WTC11 (cell line): ENCODE measurements around the gene GRIN3B. TPM values are rescaled to one million over a fixed set of nuclear protein-coding genes. Genes with fewer than 3 reads are reported as not detected.
A peak's percentile ranks its signal among the peaks of the same experiment; 100 is the strongest.

ENCODE experiments used
- ATAC-seq: fragments of 200-7000 bp; cut with Tn5 transposase; 2 replicates; pipeline ENCODE4 v1.10.0; 2021; ENCODE audit warnings: mild to moderate bottlenecking, moderate library complexity
- CTCF ChIA-PET: fragments of 300-600 bp; sonication (Branson Sonifier 250); formaldehyde crosslinking; loops from one replicate; lab custom pipeline; 2021; ENCODE audit warnings: antibody characterized with exemption; lab: Charles Lee
- POLR2A ChIA-PET: fragments of 350-600 bp; sonication (Branson Sonifier 250); formaldehyde crosslinking; loops from one replicate; lab custom pipeline; 2021; ENCODE audit warnings: antibody characterized with exemption; lab: Charles Lee
- DNase-seq: peaks from one replicate; pipeline ENCODE4 v3.0.0; 2021; ENCODE audit warnings: low spot score
- H3K27ac Mint-ChIP-seq: 2 replicates; pipeline ENCODE4 v1.8.0; 2021; ENCODE audit warnings: mixed read lengths
- H3K27me3 Mint-ChIP-seq: 2 replicates; pipeline ENCODE4 v1.8.0; 2021; ENCODE audit warnings: low read depth, mild to moderate bottlenecking, moderate library complexity, mixed read lengths
- H3K36me3 Mint-ChIP-seq: 2 replicates; pipeline ENCODE4 v1.8.0; 2021; ENCODE audit warnings: mixed read lengths
- H3K4me1 Mint-ChIP-seq: 2 replicates; pipeline ENCODE4 v1.8.0; 2022; ENCODE audit warnings: mixed read lengths
- H3K4me3 Mint-ChIP-seq: 2 replicates; pipeline ENCODE4 v1.8.0; 2021; ENCODE audit warnings: mild to moderate bottlenecking, moderate library complexity, mixed read lengths
- H3K9me3 Mint-ChIP-seq: 2 replicates; pipeline ENCODE4 v1.8.0; 2021; ENCODE audit warnings: mixed read lengths
- CREM ChIP-seq: sonication (generic); formaldehyde crosslinking; IDR thresholded peaks from 2 replicates; pipeline ENCODE4 v1.8.1; 2022; ENCODE audit warnings: mild to moderate bottlenecking, missing genetic modification reagents, moderate library complexity
- ELF4 ChIP-seq: sonication (generic); formaldehyde crosslinking; IDR thresholded peaks from 2 replicates; pipeline ENCODE4 v1.8.1; 2022; ENCODE audit warnings: low read depth, mild to moderate bottlenecking, moderate library complexity, missing genetic modification reagents
- FOXK1 ChIP-seq: sonication (generic); formaldehyde crosslinking; IDR thresholded peaks from 2 replicates; pipeline ENCODE4 v1.8.0; 2022; ENCODE audit warnings: mild to moderate bottlenecking, moderate library complexity, missing genetic modification reagents
- GRHL2 ChIP-seq: fragments of 250-450 bp; sonication (Bioruptor Pico); IDR thresholded peaks from 2 replicates; pipeline ENCODE4 v1.8.0; 2022; ENCODE audit warnings: mild to moderate bottlenecking, moderate library complexity; ENCODE audit not compliant: insufficient replicate concordance, severe bottlenecking
- KAT7 ChIP-seq: sonication (generic); formaldehyde crosslinking; IDR thresholded peaks from 2 replicates; pipeline ENCODE4 v1.8.1; 2023; ENCODE audit warnings: missing genetic modification reagents, mild to moderate bottlenecking, borderline replicate concordance
- MYBL2 ChIP-seq: sonication (generic); formaldehyde crosslinking; IDR thresholded peaks from 2 replicates; pipeline ENCODE4 v1.8.1; 2023; ENCODE audit warnings: mild to moderate bottlenecking, moderate library complexity, missing genetic modification reagents
- NFATC4 ChIP-seq: fragments of 250-450 bp; sonication (Bioruptor Pico); IDR thresholded peaks from 2 replicates; pipeline ENCODE4 v1.9.0; 2021; ENCODE audit warnings: mild to moderate bottlenecking
- NFYB ChIP-seq: sonication (generic); formaldehyde crosslinking; conservative IDR thresholded peaks from 2 replicates; pipeline ENCODE4 v1.8.0; 2022; ENCODE audit warnings: low read depth, missing genetic modification reagents
- NR2C2 ChIP-seq: sonication (generic); formaldehyde crosslinking; IDR thresholded peaks from 2 replicates; pipeline ENCODE4 v1.8.0; 2022; ENCODE audit warnings: mild to moderate bottlenecking, missing genetic modification reagents
- SOX15 ChIP-seq: fragments of 250-450 bp; sonication (Bioruptor Pico); IDR thresholded peaks from 2 replicates; pipeline ENCODE4 v1.9.0; 2021; ENCODE audit warnings: mild to moderate bottlenecking
- SP1 ChIP-seq: sonication (generic); formaldehyde crosslinking; conservative IDR thresholded peaks from 2 replicates; pipeline ENCODE4 v1.8.1; 2022; ENCODE audit warnings: missing genetic modification reagents
- ZNF232 ChIP-seq: sonication (generic); formaldehyde crosslinking; IDR thresholded peaks from 2 replicates; pipeline ENCODE4 v1.8.0; 2022; ENCODE audit warnings: mild to moderate bottlenecking, missing genetic modification reagents
- total RNA-seq: library from RNA; stranded (reverse); gene quantifications from 3 replicates; pipeline ENCODE4 v1.2.3, GENCODE V29; 2021
- TF ChIP-seq, protein P1 (sequence below): fragments of 250-450 bp; sonication (Bioruptor Pico); conservative IDR thresholded peaks from 2 replicates; pipeline ENCODE4 v1.9.0; 2021; ENCODE audit warnings: mild to moderate bottlenecking
- TF ChIP-seq, protein P2 (sequence below): sonication (generic); formaldehyde crosslinking; IDR thresholded peaks from 2 replicates; pipeline ENCODE4 v1.8.1; 2023; ENCODE audit warnings: mild to moderate bottlenecking, missing genetic modification reagents
- TF ChIP-seq, protein P3 (sequence below): sonication (generic); formaldehyde crosslinking; IDR thresholded peaks from 2 replicates; pipeline ENCODE4 v1.8.0; 2022; ENCODE audit warnings: mild to moderate bottlenecking, missing genetic modification reagents
- TF ChIP-seq, protein P4 (sequence below): sonication (generic); formaldehyde crosslinking; IDR thresholded peaks from 2 replicates; pipeline ENCODE4 v1.8.1; 2023; ENCODE audit warnings: mild to moderate bottlenecking, missing genetic modification reagents

Gene GRIN3B
- total RNA-seq, 1 experiment from 2014 or later, result 1.9 TPM

DNA sequence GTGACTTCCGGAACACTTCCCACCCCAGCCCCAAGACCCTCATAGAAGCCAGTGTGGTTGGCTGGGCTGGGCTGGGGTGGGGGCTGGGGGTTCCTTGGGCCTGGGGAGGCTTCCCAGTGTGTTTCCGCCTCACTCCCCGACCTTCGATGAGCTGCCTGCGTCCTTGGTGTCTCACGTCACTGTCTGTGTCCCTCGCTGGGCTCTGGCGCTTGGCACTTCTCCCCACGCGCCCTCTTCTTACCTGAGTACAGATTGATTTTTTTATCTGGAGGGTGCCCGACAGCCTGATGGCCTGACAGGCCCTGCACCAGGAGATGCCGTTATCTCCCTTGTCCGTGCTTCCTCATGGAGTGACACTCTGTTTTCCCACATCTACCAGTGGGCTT, 7.6 kb upstream of the GRIN3B start (continued):
- no peak for TF ChIP-seq ELF4 (CRISPR knock-in tag)
- TF ChIP-seq, protein P1, sequence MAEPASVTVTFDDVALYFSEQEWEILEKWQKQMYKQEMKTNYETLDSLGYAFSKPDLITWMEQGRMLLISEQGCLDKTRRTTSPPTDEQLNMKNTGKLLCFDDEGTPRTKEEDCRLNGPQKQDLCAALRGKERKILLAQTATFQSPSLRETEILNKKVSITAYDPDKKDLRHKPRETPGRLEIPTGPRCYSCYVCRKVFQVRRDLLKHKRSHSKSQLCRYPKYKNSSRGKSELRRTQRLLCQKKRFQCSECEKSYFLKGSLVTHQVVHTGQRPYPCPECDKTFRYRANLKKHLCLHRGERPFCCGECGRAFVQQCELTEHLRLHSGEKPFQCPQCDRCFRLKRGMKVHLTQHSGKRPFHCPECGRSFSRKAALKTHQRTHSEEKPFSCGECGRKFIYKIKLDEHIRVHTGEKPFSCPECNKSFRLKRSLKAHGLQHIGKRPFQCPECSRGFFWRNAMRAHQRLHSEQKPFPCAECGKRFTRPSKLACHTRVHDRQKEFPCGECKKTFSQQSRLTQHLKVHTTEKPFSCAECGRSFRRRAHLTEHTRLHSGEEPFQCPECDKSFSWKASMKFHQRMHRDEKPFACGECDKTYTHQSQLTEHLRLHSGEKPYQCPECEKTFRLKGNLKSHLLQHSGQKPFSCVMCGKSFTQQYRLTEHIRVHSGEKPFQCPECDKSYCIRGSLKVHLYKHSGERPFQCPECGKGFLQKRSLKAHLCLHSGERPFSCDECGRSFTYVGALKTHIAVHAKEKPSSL, result no peak
- TF ChIP-seq SOX15 (CRISPR knock-in tag), result no peak
- TF ChIP-seq, protein P2, sequence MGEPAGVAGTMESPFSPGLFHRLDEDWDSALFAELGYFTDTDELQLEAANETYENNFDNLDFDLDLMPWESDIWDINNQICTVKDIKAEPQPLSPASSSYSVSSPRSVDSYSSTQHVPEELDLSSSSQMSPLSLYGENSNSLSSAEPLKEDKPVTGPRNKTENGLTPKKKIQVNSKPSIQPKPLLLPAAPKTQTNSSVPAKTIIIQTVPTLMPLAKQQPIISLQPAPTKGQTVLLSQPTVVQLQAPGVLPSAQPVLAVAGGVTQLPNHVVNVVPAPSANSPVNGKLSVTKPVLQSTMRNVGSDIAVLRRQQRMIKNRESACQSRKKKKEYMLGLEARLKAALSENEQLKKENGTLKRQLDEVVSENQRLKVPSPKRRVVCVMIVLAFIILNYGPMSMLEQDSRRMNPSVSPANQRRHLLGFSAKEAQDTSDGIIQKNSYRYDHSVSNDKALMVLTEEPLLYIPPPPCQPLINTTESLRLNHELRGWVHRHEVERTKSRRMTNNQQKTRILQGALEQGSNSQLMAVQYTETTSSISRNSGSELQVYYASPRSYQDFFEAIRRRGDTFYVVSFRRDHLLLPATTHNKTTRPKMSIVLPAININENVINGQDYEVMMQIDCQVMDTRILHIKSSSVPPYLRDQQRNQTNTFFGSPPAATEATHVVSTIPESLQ (CRISPR knock-in tag), result no peak
- TF ChIP-seq, protein P3, sequence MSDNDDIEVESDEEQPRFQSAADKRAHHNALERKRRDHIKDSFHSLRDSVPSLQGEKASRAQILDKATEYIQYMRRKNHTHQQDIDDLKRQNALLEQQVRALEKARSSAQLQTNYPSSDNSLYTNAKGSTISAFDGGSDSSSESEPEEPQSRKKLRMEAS, result no peak
- TF ChIP-seq NR2C2 (CRISPR knock-in tag), result no peak
- TF ChIP-seq KAT7 (CRISPR knock-in tag), result no peak

DNA sequence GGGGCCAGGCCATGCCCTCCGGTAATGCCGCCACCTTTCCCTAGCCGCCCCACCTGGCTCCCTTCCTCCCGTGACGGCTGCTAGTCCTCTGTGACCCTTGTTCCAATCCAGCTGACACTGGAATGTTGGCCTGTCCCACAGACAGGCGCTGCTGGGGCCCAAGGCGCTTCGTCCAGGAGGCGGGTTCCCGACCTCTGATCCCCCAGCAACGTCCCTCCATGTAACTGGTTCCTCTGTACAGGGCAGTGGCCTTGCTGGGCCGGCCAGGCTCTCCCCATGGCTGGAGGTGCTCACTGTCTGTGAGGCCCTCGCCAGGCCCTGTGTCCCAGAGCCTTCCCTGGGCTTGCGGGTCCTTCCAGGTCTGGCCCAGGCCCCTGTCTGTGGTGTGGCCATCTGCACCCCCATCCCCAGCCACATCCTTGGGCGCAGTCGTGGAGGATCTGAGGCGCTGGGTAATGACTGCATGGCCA, 6.8 kb upstream of the GRIN3B start:
- Mint-ChIP-seq H3K27me3 (peaks cover 19% of the 10 kb centered on the region), H3K9me3 (no peaks in the 10 kb centered on the region), H3K27ac (no peak overlapping the region), H3K4me1 (peaks cover 5% of the 10 kb centered on the region; the same call in 1 of the 2 replicates), H3K36me3 (peaks cover 8% of the 10 kb centered on the region), H3K4me3 (no peak overlapping the region)
- ChIA-PET POLR2A (no interaction called here), CTCF (interaction anchor here (4.0 kb wide), 1 partner anchor 9 kb away, joined by 20 read pairs; the partner anchor contains the start of gene WDR18)
- ATAC-seq (no peak), DNase-seq (peak; percentile 16)
- no peak for TF ChIP-seq GRHL2
- no peak for TF ChIP-seq NFYB (CRISPR knock-in tag)
- TF ChIP-seq FOXK1 (CRISPR knock-in tag), result no peak
- TF ChIP-seq, protein P1, result no peak
- TF ChIP-seq NFATC4 (CRISPR knock-in tag), result no peak
- TF ChIP-seq ELF4 (CRISPR knock-in tag), result no peak
- no peak for TF ChIP-seq ZNF232 (CRISPR knock-in tag)
- no peak for TF ChIP-seq SP1
- TF ChIP-seq, protein P4, sequence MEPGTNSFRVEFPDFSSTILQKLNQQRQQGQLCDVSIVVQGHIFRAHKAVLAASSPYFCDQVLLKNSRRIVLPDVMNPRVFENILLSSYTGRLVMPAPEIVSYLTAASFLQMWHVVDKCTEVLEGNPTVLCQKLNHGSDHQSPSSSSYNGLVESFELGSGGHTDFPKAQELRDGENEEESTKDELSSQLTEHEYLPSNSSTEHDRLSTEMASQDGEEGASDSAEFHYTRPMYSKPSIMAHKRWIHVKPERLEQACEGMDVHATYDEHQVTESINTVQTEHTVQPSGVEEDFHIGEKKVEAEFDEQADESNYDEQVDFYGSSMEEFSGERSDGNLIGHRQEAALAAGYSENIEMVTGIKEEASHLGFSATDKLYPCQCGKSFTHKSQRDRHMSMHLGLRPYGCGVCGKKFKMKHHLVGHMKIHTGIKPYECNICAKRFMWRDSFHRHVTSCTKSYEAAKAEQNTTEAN (CRISPR knock-in tag), result no peak
- TF ChIP-seq MYBL2 (CRISPR knock-in tag), result no peak
- TF ChIP-seq CREM (CRISPR knock-in tag), result no peak
